GM12892 (cell line): ENCODE data around the gene THUMPD2.

Experiments
- POLR2A ChIP-seq: IDR thresholded peaks from 2 replicates; pipeline ENCODE4 v1.6.1; 2011; ENCODE audit warnings: low read depth, low read length, control low read depth
- POLR2AphosphoS5 ChIP-seq: IDR thresholded peaks from 2 replicates; pipeline ENCODE4 v1.6.1; 2011; ENCODE audit warnings: low read depth, low read length, control low read depth
- TAF1 ChIP-seq: IDR thresholded peaks from 2 replicates; pipeline ENCODE4 v1.6.1; 2011; ENCODE audit warnings: low read depth, mild to moderate bottlenecking, control low read depth, low read length, borderline replicate concordance

GRCh38 chr2:39720970-39721369, 58.1 kb downstream of the THUMPD2 start:
- no peak for TF ChIP-seq POLR2A
- TF ChIP-seq POLR2AphosphoS5, result no peak
- TF ChIP-seq TAF1, result no peak
